K562 (cell line): Measurements from ENCODE around the gene PHF11. TPM values are rescaled to one million over a fixed set of nuclear protein-coding genes. Genes with fewer than 3 reads are reported as not detected.
A peak's percentile ranks its signal among the peaks of the same experiment; 100 is the strongest.

Source experiments
- BRD4 ChIP-seq: fragments of 200-600 bp; sonication (generic); IDR thresholded peaks from 2 replicates; pipeline ENCODE4 v1.6.1; 2017; ENCODE audit warnings: inconsistent platforms
- CGGBP1 ChIP-seq: fragments of 250-450 bp; sonication (Bioruptor Pico); IDR thresholded peaks from 2 replicates; pipeline ENCODE4 v1.9.0; 2021; ENCODE audit warnings: mild to moderate bottlenecking
- COPS2 ChIP-seq: fragments of 450-650 bp; conservative IDR thresholded peaks from 2 replicates; pipeline ENCODE4 v1.6.1; 2016; ENCODE audit warnings: mild to moderate bottlenecking, moderate library complexity
- CREB1 ChIP-seq, 2 experiments: sonication (generic) in 1 of 2; formaldehyde crosslinking in 1 of 2; IDR thresholded peaks; 2 replicates each; pipeline versions ENCODE4 v1.6.1 to v1.8.0; 2012 to 2022; ENCODE audit warnings: inconsistent platforms in 1 of 2, mild to moderate bottlenecking in 1 of 2, missing genetic modification reagents in 1 of 2, moderate library complexity in 1 of 2
- CREM ChIP-seq: IDR thresholded peaks from 2 replicates; pipeline ENCODE4 v1.6.1; 2014; ENCODE audit warnings: antibody characterized with exemption, low read depth
- DACH1 ChIP-seq: fragments of 450-650 bp; IDR thresholded peaks from 2 replicates; pipeline ENCODE4 v1.6.1; 2018; ENCODE audit not compliant: partially characterized antibody
- DDX20 ChIP-seq: fragments of 450-650 bp; IDR thresholded peaks from 2 replicates; pipeline ENCODE4 v1.6.1; 2016; ENCODE audit warnings: missing genetic modification characterization, low read depth, mild to moderate bottlenecking, missing compliant biosample characterization, moderate library complexity
- GTF2A2 ChIP-seq: IDR thresholded peaks from 2 replicates; pipeline ENCODE4 v1.6.1; 2016; ENCODE audit warnings: mild to moderate bottlenecking, missing genetic modification characterization, missing compliant biosample characterization
- GTF2E2 ChIP-seq: fragments of 200-800 bp; sonication (Bioruptor generic); IDR thresholded peaks from 2 replicates; pipeline ENCODE4 v1.6.1; 2016; ENCODE audit warnings: missing genetic modification characterization, missing compliant biosample characterization
- HDAC6 ChIP-seq: IDR thresholded peaks from 2 replicates; pipeline ENCODE4 v1.6.1; 2012; ENCODE audit warnings: low read depth, mild to moderate bottlenecking, control low read depth, inconsistent platforms, low read length, moderate library complexity
- MTA2 ChIP-seq: fragments of 450-650 bp; IDR thresholded peaks from 2 replicates; pipeline ENCODE4 v1.6.1; 2016; ENCODE audit warnings: low read depth
- MXI1 ChIP-seq: IDR thresholded peaks from 2 replicates; pipeline ENCODE4 v1.6.1; 2011; ENCODE audit warnings: low read depth, mild to moderate bottlenecking, improper control_type of control experiment, low read length
- NRF1 ChIP-seq, 2 experiments: fragments of 450-650 bp; IDR thresholded peaks in 1 of 2; conservative IDR thresholded peaks in 1 of 2; 2 replicates each; pipeline ENCODE4 v1.6.1; 2014; ENCODE audit warnings: mild to moderate bottlenecking in 2 of 2
- SFPQ ChIP-seq: fragments of 200-400 bp; formaldehyde crosslinking; IDR thresholded peaks from 2 replicates; pipeline ENCODE4 v1.6.1; 2017; ENCODE audit warnings: mild to moderate bottlenecking, low read depth, low read length, moderate library complexity
- SMARCA4 ChIP-seq: fragments of 450-650 bp; IDR thresholded peaks from 2 replicates; pipeline ENCODE4 v1.6.1; 2016
- TAF9B ChIP-seq: fragments of 450-650 bp; IDR thresholded peaks from 2 replicates; pipeline ENCODE4 v1.6.1; 2018; ENCODE audit warnings: mild to moderate bottlenecking; ENCODE audit not compliant: partially characterized antibody
- TARDBP ChIP-seq: fragments of 450-650 bp; IDR thresholded peaks from 2 replicates; pipeline ENCODE4 v1.6.1; 2016
- TBP ChIP-seq: optimal IDR thresholded peaks from 2 replicates; pipeline ENCODE3; 2011; ENCODE audit warnings: low read depth, low read length, improper control_type of control experiment
- TCFL5 ChIP-seq: fragments of 250-450 bp; sonication (Bioruptor Pico); conservative IDR thresholded peaks from 2 replicates; pipeline ENCODE4 v1.6.1; 2021; ENCODE audit warnings: mild to moderate bottlenecking, moderate library complexity, matching md5 sums
- TEAD2 ChIP-seq: fragments of 450-650 bp; IDR thresholded peaks from 2 replicates; pipeline ENCODE4 v1.6.1; 2016; ENCODE audit warnings: missing genetic modification characterization, control low read depth, missing compliant biosample characterization
- TOE1 ChIP-seq, 2 experiments: fragments of 450-650 bp in 1 of 2; sonication (generic) in 1 of 2; formaldehyde crosslinking in 1 of 2; IDR thresholded peaks; 2 replicates each; pipeline versions ENCODE4 v1.7.1 to v1.8.0; 2016 to 2022; ENCODE audit warnings: borderline replicate concordance in 2 of 2, mild to moderate bottlenecking in 2 of 2, antibody characterized with exemption in 1 of 2, inconsistent platforms in 1 of 2, low read depth in 1 of 2, missing genetic modification reagents in 1 of 2, moderate library complexity in 1 of 2
- ZBTB8A ChIP-seq: fragments of 450-650 bp; IDR thresholded peaks from 2 replicates; pipeline ENCODE4 v1.6.1; 2018; ENCODE audit warnings: mild to moderate bottlenecking, moderate library complexity; ENCODE audit not compliant: partially characterized antibody
- ZNF263 ChIP-seq: sonication (generic); formaldehyde crosslinking; IDR thresholded peaks from 2 replicates; pipeline ENCODE4 v1.8.0; 2022; ENCODE audit warnings: mild to moderate bottlenecking, missing genetic modification reagents, borderline replicate concordance
- ZNF3 ChIP-seq: fragments of 250-450 bp; sonication (Bioruptor Pico); IDR thresholded peaks from 2 replicates; pipeline ENCODE4 v1.5.0; 2021; ENCODE audit warnings: mild to moderate bottlenecking, moderate library complexity
- ZNF398 ChIP-seq: fragments of 250-450 bp; sonication (Bioruptor Pico); IDR thresholded peaks from 2 replicates; pipeline ENCODE4 v1.8.0; 2021; ENCODE audit warnings: moderate library complexity, mild to moderate bottlenecking, inconsistent platforms
- polyA plus RNA-seq, 8 experiments: library from polyadenylated mRNA; depleted of rRNA in 4 of 8; stranded (reverse) in 5 of 8; unstranded in 3 of 8; fragments of >200 nt; fragmentation: Nextera tagmentation in 2 of 8; fragmentation: Illumina TruSeq in 1 of 8; extraction: Ambion mirVana in 2 of 8; extraction: Trizol in 1 of 8; gene quantifications; 2 replicates each; pipeline versions ENCODE4 v1.2.1 to v1.2.3, GENCODE V29; 2011 to 2014; ENCODE audit warnings: inconsistent platforms in 1 of 8, missing spikeins in 1 of 8
- total RNA-seq, 7 experiments: library from RNA; depleted of rRNA in 6 of 7; stranded (reverse); fragments of >200 nt in 6 of 7; fragmentation: Illumina TruSeq in 2 of 7; extraction: Trizol in 2 of 7; gene quantifications; 2 replicates each; pipeline versions ENCODE4 v1.2.1 to v1.2.3, GENCODE V29; 2011 to 2021; ENCODE audit warnings: low replicate concordance in 1 of 7
- TF ChIP-seq, protein P1 (sequence below): fragments of 250-450 bp; sonication (Bioruptor Pico); IDR thresholded peaks from 2 replicates; pipeline ENCODE4 v1.5.1; 2021; ENCODE audit warnings: mild to moderate bottlenecking

Gene PHF11
- total and polyA plus RNA-seq, 9 of the 15 experiments (the other 6 are each of a cell fraction or from before 2014, with no cell fraction given): 1.9 to 7.0 (median 5.3) TPM

DNA sequence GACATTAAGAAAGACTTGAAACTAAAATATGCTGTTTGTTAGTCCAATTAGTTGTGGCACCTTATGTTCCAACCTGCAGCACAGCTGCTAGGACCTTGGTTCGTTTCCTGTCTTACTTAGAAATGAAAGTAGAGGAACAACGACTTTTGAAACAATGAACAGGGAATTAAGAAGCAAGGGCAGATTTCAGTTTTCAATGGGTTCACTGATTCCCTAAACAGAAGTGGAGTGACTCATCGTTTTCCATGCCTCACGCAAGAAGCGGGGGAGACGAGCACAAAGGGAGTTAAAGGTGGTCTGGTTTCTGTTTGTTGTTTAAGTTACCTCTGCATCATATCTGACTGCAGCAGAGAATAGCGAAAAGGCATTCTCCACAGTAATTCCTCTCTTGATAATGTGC, 44.8 kb downstream of the PHF11 start (continued):
- TF ChIP-seq, protein P1, sequence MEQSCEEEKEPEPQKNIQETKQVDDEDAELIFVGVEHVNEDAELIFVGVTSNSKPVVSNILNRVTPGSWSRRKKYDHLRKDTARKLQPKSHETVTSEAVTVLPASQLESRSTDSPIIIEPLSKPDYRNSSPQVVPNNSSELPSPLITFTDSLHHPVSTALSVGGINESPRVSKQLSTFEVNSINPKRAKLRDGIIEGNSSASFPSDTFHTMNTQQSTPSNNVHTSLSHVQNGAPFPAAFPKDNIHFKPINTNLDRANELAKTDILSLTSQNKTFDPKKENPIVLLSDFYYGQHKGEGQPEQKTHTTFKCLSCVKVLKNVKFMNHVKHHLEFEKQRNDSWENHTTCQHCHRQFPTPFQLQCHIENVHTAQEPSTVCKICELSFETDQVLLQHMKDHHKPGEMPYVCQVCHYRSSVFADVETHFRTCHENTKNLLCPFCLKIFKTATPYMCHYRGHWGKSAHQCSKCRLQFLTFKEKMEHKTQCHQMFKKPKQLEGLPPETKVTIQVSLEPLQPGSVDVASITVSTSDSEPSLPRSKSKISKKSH (CRISPR knock-in tag): no peak
- TF ChIP-seq CREM: no peak
- TF ChIP-seq ZBTB8A: no peak
- no peak for TF ChIP-seq TAF9B
- no peak for TF ChIP-seq ZNF263 (CRISPR knock-in tag)
- peak; percentile 76 for TF ChIP-seq SMARCA4
- no peak for TF ChIP-seq GTF2A2 (tag)
- TF ChIP-seq GTF2E2 (tag): no peak
- TF ChIP-seq TOE1 (IDR thresholded peaks at IDR 0.05; ENCODE audit: borderline replicate concordance): no peak
- TF ChIP-seq TOE1 (CRISPR knock-in tag; IDR thresholded peaks at IDR 0.05; ENCODE audit: borderline replicate concordance, low read depth): no peak
- TF ChIP-seq ZNF398 (CRISPR knock-in tag): no peak
- no peak for TF ChIP-seq COPS2
- TF ChIP-seq MXI1: no peak
- no peak for TF ChIP-seq SFPQ
- no peak for TF ChIP-seq NRF1 (conservative IDR thresholded peaks at IDR 0.05 in 1 of 2, IDR thresholded peaks at IDR 0.05 in 1 of 2)
- TF ChIP-seq TBP: no peak
- no peak for TF ChIP-seq ZNF3 (CRISPR knock-in tag)
- TF ChIP-seq TCFL5 (CRISPR knock-in tag): no peak
- no peak for TF ChIP-seq DDX20 (tag)
- TF ChIP-seq BRD4: no peak
- no peak for TF ChIP-seq CGGBP1
- no peak for TF ChIP-seq TARDBP
- TF ChIP-seq MTA2: 0 out of 2 replicates have a peak, but pooled peaks have one; percentile 10
- TF ChIP-seq DACH1: no peak
- no peak for TF ChIP-seq TEAD2 (tag)
- no peak for TF ChIP-seq HDAC6
- TF ChIP-seq CREB1 (IDR thresholded peaks at IDR 0.05): no peak
- no peak for TF ChIP-seq CREB1 (CRISPR knock-in tag; IDR thresholded peaks at IDR 0.05)
